OCI-LY1 (cell line): ENCODE results near the gene UBALD2.
"Not testable (repeated sequence)": the region's sequence is repeated elsewhere in the genome, so short reads cannot be mapped to it uniquely, and the experiment has no call there.

ENCODE experiments used
- H2AFZ ChIP-seq: fragments of 200-600 bp; sonication (generic), shearing (Covaris generic); 2 replicates; pipeline ENCODE4 v1.6.0; 2014; ENCODE audit warnings: antibody characterized with exemption, mild to moderate bottlenecking, low read length
- H3F3A ChIP-seq: fragments of 200-600 bp; sonication (generic), shearing (Covaris generic); 2 replicates; pipeline ENCODE4 v1.6.0; 2014; ENCODE audit warnings: mild to moderate bottlenecking, antibody characterized with exemption, low read length, moderate library complexity; ENCODE audit not compliant: insufficient read depth
- H3K27ac ChIP-seq: fragments of 200-600 bp; sonication (generic); 2 replicates; pipeline ENCODE4 v1.5.1; 2014; ENCODE audit warnings: low read length, mixed run types, mild to moderate bottlenecking, low read depth; ENCODE audit not compliant: poor library complexity, severe bottlenecking
- H3K27me3 ChIP-seq: fragments of 200-600 bp; sonication (generic); 2 replicates; pipeline ENCODE4 v1.6.0; 2014; ENCODE audit warnings: antibody characterized with exemption, mild to moderate bottlenecking, low read length, moderate library complexity; ENCODE audit not compliant: insufficient read depth
- H3K36me3 ChIP-seq: fragments of 200-600 bp; sonication (generic); 2 replicates; pipeline ENCODE4 v1.6.1; 2014; ENCODE audit warnings: mild to moderate bottlenecking, antibody characterized with exemption, low read length, moderate library complexity, mixed read lengths; ENCODE audit not compliant: insufficient read depth
- H3K4me1 ChIP-seq: fragments of 200-600 bp; sonication (generic); 2 replicates; pipeline ENCODE4 v1.5.1; 2014; ENCODE audit warnings: mild to moderate bottlenecking, low read length, moderate library complexity; ENCODE audit not compliant: insufficient read depth, severe bottlenecking
- H3K4me2 ChIP-seq: fragments of 200-600 bp; sonication (generic), shearing (Covaris generic); 2 replicates; pipeline ENCODE4 v1.6.1; 2014; ENCODE audit warnings: low read length
- H3K4me3 ChIP-seq: fragments of 200-600 bp; sonication (generic); 2 replicates; pipeline ENCODE4 v1.5.1; 2014; ENCODE audit warnings: low read length, low read depth, mild to moderate bottlenecking, mixed read lengths; ENCODE audit not compliant: poor library complexity, severe bottlenecking
- H3K79me2 ChIP-seq: fragments of 200-600 bp; shearing (Covaris generic); 2 replicates; pipeline ENCODE4 v1.6.1; 2016; ENCODE audit warnings: mixed run types, low read length, mixed read lengths; ENCODE audit not compliant: insufficient read depth
- H3K9ac ChIP-seq: fragments of 200-600 bp; sonication (generic), shearing (Covaris generic); 2 replicates; pipeline ENCODE4 v1.6.1; 2014; ENCODE audit warnings: mild to moderate bottlenecking, low read length, mixed read lengths
- H3K9me2 ChIP-seq: fragments of 200-600 bp; sonication (generic), shearing (Covaris generic); 2 replicates; pipeline ENCODE4 v1.6.1; 2014; ENCODE audit warnings: low read depth, mild to moderate bottlenecking, low read length, mixed read lengths
- H3K9me3 ChIP-seq: fragments of 200-600 bp; shearing (Covaris generic); 2 replicates; pipeline ENCODE4 v1.6.1; 2014; ENCODE audit warnings: low read length, mixed read lengths
- H4K20me1 ChIP-seq: fragments of 200-600 bp; sonication (generic), shearing (Covaris generic); 2 replicates; pipeline ENCODE4 v1.6.0; 2016; ENCODE audit warnings: mild to moderate bottlenecking, low read length; ENCODE audit not compliant: insufficient read depth
- CTCF ChIP-seq: fragments of 200-600 bp; sonication (generic), shearing (Covaris generic); IDR thresholded peaks from 2 replicates; pipeline ENCODE4 v1.5.1; 2017; ENCODE audit warnings: mild to moderate bottlenecking, antibody characterized with exemption, low read length, moderate library complexity, mixed read lengths
- EZH2 ChIP-seq: fragments of 200-600 bp; sonication (generic), shearing (Covaris generic); IDR thresholded peaks from 2 replicates; pipeline ENCODE4 v1.8.0; 2017; ENCODE audit warnings: borderline replicate concordance, mixed run types, mild to moderate bottlenecking, antibody characterized with exemption, low read length, moderate library complexity, mixed read lengths

UBALD2 gene

GRCh38 chr17:76265624-76266243, 586 bp downstream of the UBALD2 start:
- H3K27me3 ChIP-seq: no peaks in the 10 kb centered on the region
- H3F3A ChIP-seq: no peaks in the 10 kb centered on the region
- no peaks in the 10 kb centered on the region for H3K79me2 ChIP-seq
- TF ChIP-seq CTCF: no peak
- TF ChIP-seq EZH2: no peak
- H3K4me2 ChIP-seq: peak overlapping the region; percentile 91
- H2AFZ ChIP-seq: no peak overlapping the region
- H3K9me3 ChIP-seq: no peaks in the 10 kb centered on the region
- H3K9me2 ChIP-seq: no peaks in the 10 kb centered on the region
- peaks cover 61% of the 10 kb centered on the region for H3K4me1 ChIP-seq
- H3K4me3 ChIP-seq: peak overlapping the region; percentile 97
- H3K27ac ChIP-seq: no peak overlapping the region
- H4K20me1 ChIP-seq: no peaks in the 10 kb centered on the region
- peaks cover 21% of the 10 kb centered on the region for H3K36me3 ChIP-seq
- H3K9ac ChIP-seq: peak overlapping the region; percentile 78

- peak overlapping the region; percentile 78 for H3K9ac ChIP-seq
- no peaks in the 10 kb centered on the region; the same call in 1 of the 2 replicates for H3K27me3 ChIP-seq
- H3K9me3 ChIP-seq: no peaks in the 10 kb centered on the region
- H3K4me3 ChIP-seq: peak overlapping the region; percentile 97
- peaks cover 61% of the 10 kb centered on the region for H3K4me1 ChIP-seq
- H2AFZ ChIP-seq: no peak overlapping the region
- TF ChIP-seq EZH2: no peak
- TF ChIP-seq CTCF: no peak
- no peaks in the 10 kb centered on the region for H4K20me1 ChIP-seq
- no peak overlapping the region for H3K27ac ChIP-seq
- H3K36me3 ChIP-seq: peaks cover 21% of the 10 kb centered on the region
- no peaks in the 10 kb centered on the region for H3K9me2 ChIP-seq
- H3K4me2 ChIP-seq: peak overlapping the region; percentile 91
- no peaks in the 10 kb centered on the region for H3K79me2 ChIP-seq
- H3F3A ChIP-seq: no peaks in the 10 kb centered on the region
Measured at GRCh38 chr17:76266244-76266938, 1.2 kb downstream of the UBALD2 start.

DNA sequence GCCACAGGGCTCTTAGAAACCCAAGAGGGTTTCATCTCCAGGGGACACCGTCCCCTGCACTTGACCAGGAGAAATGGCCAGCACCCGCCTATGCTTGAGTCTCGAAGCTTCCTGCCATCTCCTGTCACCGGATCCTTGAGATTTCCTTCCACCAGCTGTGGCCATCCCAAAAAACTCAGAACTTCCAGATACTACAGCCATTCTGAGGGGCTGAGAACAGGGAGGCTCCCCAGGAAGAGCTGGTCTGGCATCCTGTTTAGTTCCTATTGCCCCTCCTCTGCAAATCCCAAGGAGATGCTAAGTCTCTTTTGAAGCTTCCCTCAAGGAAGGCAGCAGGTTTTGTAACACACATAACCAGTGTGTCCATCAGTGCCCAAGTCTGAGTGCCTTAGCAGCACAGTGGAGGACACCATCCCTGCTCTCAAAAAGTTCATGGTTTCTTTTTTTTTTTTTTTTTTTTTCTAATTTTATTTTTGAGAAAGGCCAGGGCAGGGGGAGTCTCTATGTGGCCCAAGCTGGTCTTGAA, 2.0 kb downstream of the UBALD2 start:
- H3K4me1 ChIP-seq: peaks cover 61% of the 10 kb centered on the region
- H2AFZ ChIP-seq: no peak overlapping the region
- no peaks in the 10 kb centered on the region for H3K79me2 ChIP-seq

GRCh38 chr17:76267581-76268001, 2.4 kb downstream of the UBALD2 start:
- H3K9me3 ChIP-seq, H3F3A ChIP-seq, H2AFZ ChIP-seq, H3K4me3 ChIP-seq, H3K79me2 ChIP-seq, H3K9me2 ChIP-seq, H3K27ac ChIP-seq, H3K27me3 ChIP-seq, H4K20me1 ChIP-seq, H3K9ac ChIP-seq: not testable (repeated sequence)
- H3K4me1 ChIP-seq: peaks cover 61% of the 10 kb centered on the region
- H3K4me2 ChIP-seq: peak overlapping the region; percentile 17; the same call in 1 of the 2 replicates
- H3K36me3 ChIP-seq: peaks cover 21% of the 10 kb centered on the region

More for the DNA sequence above, 2.0 kb downstream of the UBALD2 start:
- TF ChIP-seq EZH2: no peak
- TF ChIP-seq CTCF: no peak
- Histone ChIP-seq H3K4me3 (peak overlapping the region; percentile 97), H3K9me3 (no peaks in the 10 kb centered on the region), H3K27me3 (no peaks in the 10 kb centered on the region; the same call in 1 of the 2 replicates), H3K9me2 (no peaks in the 10 kb centered on the region), H3K27ac (no peak overlapping the region), H4K20me1 (no peaks in the 10 kb centered on the region), H3K36me3 (peaks cover 21% of the 10 kb centered on the region), H3K4me2 (peak overlapping the region; percentile 91; the same call in 1 of the 2 replicates), H3F3A (no peaks in the 10 kb centered on the region), H3K9ac (no peak overlapping the region; the same call in 1 of the 2 replicates)
